Epithelial cell of proximal tubule (primary cell): ENCODE measurements around the gene NAE1. TPM values are rescaled to one million over a fixed set of nuclear protein-coding genes. Genes with fewer than 3 reads are reported as not detected.

Experiments used
- DNase-seq: peaks from one replicate; pipeline ENCODE4 v3.0.0-alpha.2; 2011; ENCODE audit warnings: low read depth
- H3K4me3 ChIP-seq: 2 replicates; pipeline ENCODE4 v1.5.1; 2011; ENCODE audit warnings: low read depth, mild to moderate bottlenecking, low read length
- CTCF ChIP-seq: conservative IDR thresholded peaks from 2 replicates; pipeline ENCODE4 v1.5.1; 2012; ENCODE audit warnings: low read depth, mild to moderate bottlenecking, low read length
- total RNA-seq: library from RNA; depleted of rRNA; stranded (reverse); fragments of >200 nt; gene quantifications from 2 replicates; pipeline ENCODE4 v1.2.3, GENCODE V29; 2015

Gene NAE1
- total RNA-seq, 1 donor from 2014 or later = 92.3 TPM

DNA sequence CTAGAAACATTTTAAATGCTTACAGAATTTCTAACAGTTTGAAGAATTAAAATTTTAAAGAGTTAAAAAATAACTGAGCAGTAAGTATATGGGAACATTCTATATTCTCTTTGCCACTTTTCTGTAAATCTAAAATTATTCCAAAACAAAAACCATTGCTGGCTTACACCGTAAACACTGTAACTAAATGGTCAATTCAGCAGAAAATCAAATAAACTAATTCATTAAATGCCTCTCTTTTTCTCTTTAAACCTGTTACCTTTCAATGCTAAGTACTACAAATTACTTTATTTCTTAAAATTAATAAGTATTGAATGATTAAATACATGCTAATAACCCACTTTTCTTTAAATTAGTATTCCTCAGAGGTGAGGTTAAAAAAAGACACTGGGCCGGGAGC lies 43.3 kb downstream of the NAE1 start:
- no peak for DNase-seq
- no peak for TF ChIP-seq CTCF
- H3K4me3 ChIP-seq = no peak overlapping the region

GRCh38 chr16:66786551-66786950 lies 44.2 kb downstream of the NAE1 start:
- no peak overlapping the region for H3K4me3 ChIP-seq
- no peak for TF ChIP-seq CTCF
- no peak for DNase-seq

DNA sequence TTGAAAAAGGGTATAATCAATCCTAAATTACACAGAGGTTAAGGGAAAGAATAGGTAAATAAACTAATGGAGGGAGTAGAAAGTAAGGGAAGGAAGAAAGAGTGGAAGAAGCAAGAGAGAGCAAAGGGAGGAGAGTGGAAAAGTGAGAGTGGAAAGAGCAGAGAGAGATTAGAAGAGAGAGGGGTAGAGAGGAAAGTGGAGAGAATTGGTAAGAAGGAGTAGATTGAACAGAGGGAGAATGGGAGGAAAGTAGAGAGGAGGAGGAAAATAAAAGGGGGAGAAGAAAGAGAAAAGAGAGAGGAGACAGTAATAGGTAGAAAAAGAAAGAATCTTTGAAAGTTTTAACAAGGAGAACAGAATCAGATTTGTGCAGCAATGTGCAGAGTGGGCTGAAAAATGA lies 54.3 kb downstream of the NAE1 start:
- no peak for TF ChIP-seq CTCF
- no peak overlapping the region for H3K4me3 ChIP-seq
- DNase-seq = no peak

DNA sequence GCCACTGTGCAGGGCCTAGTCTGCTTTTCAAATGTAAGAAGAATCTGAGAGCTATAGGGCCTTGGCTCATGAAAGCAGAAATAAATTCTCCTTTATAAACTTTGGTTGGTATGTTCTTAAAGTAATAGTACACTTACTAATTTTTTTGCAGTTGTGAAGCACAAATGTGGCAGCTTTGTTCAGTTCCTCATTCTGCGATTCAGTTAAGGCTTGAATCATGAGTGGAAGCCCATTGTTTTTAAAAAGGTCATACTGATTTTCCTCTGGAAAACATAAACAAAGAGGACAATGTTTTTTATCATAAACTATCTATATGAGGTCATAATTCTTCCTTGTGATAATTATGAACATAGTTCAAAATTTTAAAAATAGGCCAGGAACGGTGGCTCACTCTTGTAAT lies 55.8 kb downstream of the NAE1 start:
- no peak overlapping the region for H3K4me3 ChIP-seq
- no peak for TF ChIP-seq CTCF
- DNase-seq = no peak

GRCh38 chr16:66758086-66758485 lies 72.7 kb downstream of the NAE1 start:
- peak; percentile 5 for TF ChIP-seq CTCF
- no peak for DNase-seq
- no peak overlapping the region for H3K4me3 ChIP-seq

- no peak for TF ChIP-seq CTCF
- DNase-seq = no peak
These were observed 76.0 kb downstream of the NAE1 start for GRCh38 chr16:66754819-66755218.

GRCh38 chr16:66754211-66754610 lies 76.6 kb downstream of the NAE1 start:
- no peak for TF ChIP-seq CTCF
- no peak overlapping the region for H3K4me3 ChIP-seq
- no peak for DNase-seq

More at GRCh38 chr16:66754819-66755218, 76.0 kb downstream of the NAE1 start:
- no peak overlapping the region for H3K4me3 ChIP-seq
